Adrenal gland (tissue), 12 donors: ENCODE measurements around the gene EIF2AK3. TPM values are rescaled to one million over a fixed set of nuclear protein-coding genes. Genes with fewer than 3 reads are reported as not detected.

Experiments
- DNase-seq, 7 donors: peaks; one replicate each; pipeline ENCODE4 v3.0.0-alpha.2; 2019 to 2020
- H3K27ac ChIP-seq, 5 donors: fragments of 200-600 bp; sonication (generic) in 4 of 5; 1 replicate in 3 of 5; 2 replicates in 2 of 5; pipeline versions ENCODE4 v1.5.1 to v1.8.0; 2016 to 2020; ENCODE audit warnings: mild to moderate bottlenecking in 1 of 5
- H3K27me3 ChIP-seq: fragments of 200-600 bp; 2 replicates; pipeline ENCODE4 v1.8.0; 2021
- H3K36me3 ChIP-seq, 2 donors: fragments of 200-600 bp; replicated peaks in 1 of 2; 1 replicate in 1 of 2; 2 replicates in 1 of 2; pipeline versions ENCODE4 v1.5.1 to v1.8.0; 2018 to 2022
- H3K4me1 ChIP-seq, 2 donors: fragments of 200-600 bp; replicated peaks in 1 of 2; 1 replicate in 1 of 2; 2 replicates in 1 of 2; pipeline versions ENCODE4 v1.5.1 to v1.8.0; 2018 to 2021
- H3K4me3 ChIP-seq, 4 donors: fragments of 200-600 bp; sonication (generic) in 3 of 4; one replicate each; pipeline ENCODE4 v1.5.1; 2016 to 2018
- H3K9me3 ChIP-seq, 3 donors: fragments of 200-600 bp; sonication (generic) in 1 of 3; replicated peaks in 1 of 3; 1 replicate in 2 of 3; 2 replicates in 1 of 3; pipeline versions ENCODE4 v1.5.1 to v1.8.0; 2016 to 2021
- POLR2A ChIP-seq, 2 donors: fragments of 450-650 bp; IDR thresholded peaks; one replicate each; pipeline ENCODE4 v1.6.1; 2017; ENCODE audit warnings: antibody characterized with exemption in 2 of 2, mild to moderate bottlenecking in 2 of 2, moderate library complexity in 1 of 2
- WGBS, 4 donors: extraction: QIAGEN DNeasy Blood & Tissue Kit in 2 of 4; methylation state at CpG; one replicate each; pipeline versions ENCODE4 v1.1.5 to v1.1.7; 2013 to 2017; 5-methylcytosine and 5-hydroxymethylcytosine counted together
- intact Hi-C, 2 donors: fragments of 100-400 bp; cut with DNase I; formaldehyde crosslinking; loops; one replicate each; pipeline versions ENCODE4 v1.14.1 to v1.15.0; 2022 to 2023
- polyA plus RNA-seq, 3 donors: library from polyadenylated mRNA; stranded (reverse); fragments of 200-250 nt in 2 of 3; fragments of 350-450 nt in 1 of 3; fragmentation: Illumina TruSeq in 1 of 3; extraction: RNeasy Lipid Tissue Mini Kit (QIAGEN cat#74804) in 1 of 3; gene quantifications; one replicate each; pipeline ENCODE4 v1.2.3, GENCODE V29; 2013 to 2014
- total RNA-seq, 9 donors: library from RNA; depleted of rRNA in 4 of 9; stranded (reverse); fragments of >200 nt in 4 of 9; fragments of 120-200 nt in 1 of 9; fragmentation: NEBNext Ultra II Directional in 1 of 9; extraction: Animal tissue kit (Norgen Biotek cat#: 25700) in 1 of 9; gene quantifications; one replicate each; pipeline versions ENCODE4 v1.1.0 to v1.2.4, GENCODE V29; 2013 to 2023
- TF ChIP-seq, protein P1 (sequence below), 6 experiments: fragments of 450-650 bp in 4 of 6; fragments of 200-600 bp in 2 of 6; sonication (generic) in 1 of 6; IDR thresholded peaks; 1 replicate in 5 of 6; 2 replicates in 1 of 6; pipeline versions ENCODE4 v1.5.1 to v1.8.0; 2016 to 2021; ENCODE audit warnings: antibody characterized with exemption in 6 of 6, mild to moderate bottlenecking in 2 of 6, moderate library complexity in 1 of 6
- donor health status: healthy with polysubstance abuse.
- donor health status: Bipolar disorder and iron deficiency.
- donor health status: DM: yes; HTN: yes; CAD: no.
- donor health status: DM: no; HTN: no; CAD: no.
- donor health status: DM: no; HTN: no; CAD: no.
- donor health status: DM: yes; HTN: yes; CAD: no.

EIF2AK3 gene
- total and polyA plus RNA-seq, 12 donors: 3.6 to 89.6 (median 21.3) TPM

DNA sequence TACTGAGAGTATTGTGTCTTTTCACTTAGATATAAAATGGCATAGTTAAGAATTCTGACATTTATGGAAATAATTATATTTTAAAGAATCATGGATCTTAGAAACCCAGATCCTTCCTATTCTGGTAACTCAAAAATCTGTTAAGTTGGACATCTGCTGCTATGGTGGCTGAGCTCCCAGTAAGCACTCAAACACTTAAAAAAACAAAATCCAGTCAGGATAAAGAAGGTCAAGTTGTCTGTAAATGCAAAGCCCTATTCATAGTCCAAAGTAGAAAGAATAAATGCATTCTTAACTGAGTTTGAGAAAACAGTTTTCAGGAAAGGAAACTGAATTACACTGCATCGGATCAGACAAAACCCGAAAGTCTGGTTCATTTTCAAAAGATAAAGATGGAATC, 35.6 kb downstream of the EIF2AK3 start:
- 83 to 96% (median 90%) methylated on average over 2 of the region's 2 CpGs for WGBS, 4 donors
- intact Hi-C loops: loop anchor here (2.0 to 5.0 kb wide), 2 partner anchors 77 to 81 kb away; no protein-coding TSS in a partner anchor

DNA sequence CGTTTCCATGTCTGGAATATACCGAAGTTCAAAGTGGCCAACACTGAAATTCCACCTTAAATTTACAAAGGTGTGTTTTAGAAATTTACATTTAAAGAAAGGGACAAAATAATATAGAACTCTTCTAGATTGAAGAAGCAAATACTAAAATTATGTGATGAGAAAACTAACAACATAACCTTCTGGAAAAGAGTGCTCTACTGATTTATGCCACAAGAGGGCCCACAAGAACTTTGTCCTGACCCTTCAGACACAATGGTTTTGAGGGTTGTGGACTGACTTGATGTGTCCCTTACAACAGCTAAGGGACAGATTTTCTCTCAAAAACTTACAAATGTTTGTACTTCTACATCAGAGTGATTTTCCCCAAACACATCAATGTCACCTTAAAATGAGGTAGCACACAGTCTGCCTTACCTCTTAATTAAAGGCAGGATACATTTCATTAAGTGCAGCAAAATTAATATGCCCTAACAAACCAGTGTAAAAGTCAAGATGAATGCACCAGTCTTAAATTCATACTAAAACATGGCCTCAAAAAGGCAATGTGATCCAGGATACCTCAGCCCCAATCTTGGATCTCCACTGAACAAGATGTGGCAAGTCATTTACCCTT, 36.2 kb downstream of the EIF2AK3 start:
- Histone ChIP-seq H3K4me1 (no peaks in the 10 kb centered on the region), H3K27me3 (no peaks in the 10 kb centered on the region), H3K27ac (no peak overlapping the region), H3K4me3 (no peak overlapping the region), H3K9me3 (no peaks in the 10 kb centered on the region), H3K36me3 (peaks cover 0 to 26% of the 10 kb centered on the region in 2 donors)
- intact Hi-C loops: loop anchor here (2.0 to 5.0 kb wide), 2 partner anchors 78 to 81 kb away; no protein-coding TSS in a partner anchor
- 82 to 95% (median 87%) methylated on average over 2 of the region's 2 CpGs for WGBS, 4 donors
- peak; percentile 31 to 74 (median 63) for DNase-seq
- TF ChIP-seq, protein P1, sequence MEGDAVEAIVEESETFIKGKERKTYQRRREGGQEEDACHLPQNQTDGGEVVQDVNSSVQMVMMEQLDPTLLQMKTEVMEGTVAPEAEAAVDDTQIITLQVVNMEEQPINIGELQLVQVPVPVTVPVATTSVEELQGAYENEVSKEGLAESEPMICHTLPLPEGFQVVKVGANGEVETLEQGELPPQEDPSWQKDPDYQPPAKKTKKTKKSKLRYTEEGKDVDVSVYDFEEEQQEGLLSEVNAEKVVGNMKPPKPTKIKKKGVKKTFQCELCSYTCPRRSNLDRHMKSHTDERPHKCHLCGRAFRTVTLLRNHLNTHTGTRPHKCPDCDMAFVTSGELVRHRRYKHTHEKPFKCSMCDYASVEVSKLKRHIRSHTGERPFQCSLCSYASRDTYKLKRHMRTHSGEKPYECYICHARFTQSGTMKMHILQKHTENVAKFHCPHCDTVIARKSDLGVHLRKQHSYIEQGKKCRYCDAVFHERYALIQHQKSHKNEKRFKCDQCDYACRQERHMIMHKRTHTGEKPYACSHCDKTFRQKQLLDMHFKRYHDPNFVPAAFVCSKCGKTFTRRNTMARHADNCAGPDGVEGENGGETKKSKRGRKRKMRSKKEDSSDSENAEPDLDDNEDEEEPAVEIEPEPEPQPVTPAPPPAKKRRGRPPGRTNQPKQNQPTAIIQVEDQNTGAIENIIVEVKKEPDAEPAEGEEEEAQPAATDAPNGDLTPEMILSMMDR (IDR thresholded peaks at IDR 0.05): peak; percentile 78 to 87 (median 80)
- TF ChIP-seq POLR2A (IDR thresholded peaks at IDR 0.05): no peak

More for the DNA sequence above, 35.6 kb downstream of the EIF2AK3 start:
- H3K4me1 ChIP-seq: peaks cover 0 to 1% of the 10 kb centered on the region in 2 donors
- H3K27ac ChIP-seq: no peak overlapping the region
- peaks cover 0 to 26% of the 10 kb centered on the region in 2 donors for H3K36me3 ChIP-seq
- H3K9me3 ChIP-seq: no peaks in the 10 kb centered on the region
- H3K4me3 ChIP-seq: no peak overlapping the region
- TF ChIP-seq, protein P1 (IDR thresholded peaks at IDR 0.05): no peak
- no peak for TF ChIP-seq POLR2A (IDR thresholded peaks at IDR 0.05)
- no peak for DNase-seq
- no peaks in the 10 kb centered on the region for H3K27me3 ChIP-seq

DNA sequence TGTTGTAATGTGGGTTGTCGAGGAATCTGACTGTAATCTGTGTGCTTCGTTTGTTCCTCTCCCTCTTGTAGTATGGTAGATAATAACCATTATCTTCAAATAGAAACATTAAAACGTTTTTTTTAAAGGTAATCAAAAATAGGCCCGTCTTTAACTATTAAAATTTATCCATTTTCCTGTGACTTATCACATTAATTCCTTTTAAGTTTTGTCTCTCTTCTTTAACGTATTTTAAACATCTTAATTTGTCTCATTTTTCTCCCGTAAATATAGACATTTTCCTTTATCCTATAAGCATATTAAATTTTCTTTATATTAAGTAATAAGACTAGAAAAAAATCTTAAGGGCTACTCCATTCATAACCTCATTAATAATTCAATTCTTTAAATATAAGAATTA, 41.3 kb downstream of the EIF2AK3 start:
- no peak for DNase-seq
- Histone ChIP-seq H3K4me1 (no peaks in the 10 kb centered on the region), H3K4me3 (no peak overlapping the region), H3K36me3 (peaks cover 0 to 45% of the 10 kb centered on the region in 2 donors), H3K9me3 (no peaks in the 10 kb centered on the region), H3K27ac (no peak overlapping the region), H3K27me3 (no peaks in the 10 kb centered on the region)
- TF ChIP-seq, protein P1 (IDR thresholded peaks at IDR 0.05): no peak
- TF ChIP-seq POLR2A (IDR thresholded peaks at IDR 0.05): no peak
- WGBS, 4 donors: 87 to 89% (median 88%) methylated on average over 6 of the region's 6 CpGs
- intact Hi-C loops: no loop called here

DNA sequence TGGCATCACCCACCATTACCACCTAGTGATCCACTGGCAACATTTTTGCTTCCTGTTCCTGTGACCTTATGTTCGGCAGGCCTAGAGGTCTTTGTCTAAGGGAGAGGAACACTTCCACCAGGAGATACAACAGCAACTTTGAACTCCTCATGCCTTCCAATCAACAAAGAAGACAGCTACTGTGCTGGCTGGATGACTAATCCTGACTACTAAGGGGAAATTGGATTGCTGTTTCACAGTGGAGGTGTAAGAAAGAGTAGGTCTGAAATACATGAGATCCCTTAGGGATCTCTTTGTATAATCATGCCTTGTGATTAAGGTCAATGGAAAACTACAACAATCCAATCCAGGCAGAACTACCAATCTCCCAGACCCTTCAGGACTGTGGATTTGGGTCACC, 45.2 kb downstream of the EIF2AK3 start:
- 75 to 100% (median 87%) methylated on average over 1 of the region's 1 CpG for WGBS, 4 donors

More for the DNA sequence above, 45.2 kb downstream of the EIF2AK3 start:
- Histone ChIP-seq H3K27ac (no peak overlapping the region), H3K36me3 (peaks cover 0 to 38% of the 10 kb centered on the region in 2 donors), H3K9me3 (no peaks in the 10 kb centered on the region), H3K4me3 (no peak overlapping the region), H3K27me3 (no peaks in the 10 kb centered on the region), H3K4me1 (no peaks in the 10 kb centered on the region)
- no peak for DNase-seq
- no peak for TF ChIP-seq POLR2A (IDR thresholded peaks at IDR 0.05)
- TF ChIP-seq, protein P1 (IDR thresholded peaks at IDR 0.05): no peak
- intact Hi-C loops: no loop called here
